Fibroblast of lung (primary cell): ENCODE data around the gene DSP. TPM values are rescaled to one million over a fixed set of nuclear protein-coding genes. Genes with fewer than 3 reads are reported as not detected.

Experiments
- DNase-seq, 2 donors: peaks; one replicate each; pipeline versions ENCODE4 v3.0.0 to v3.0.0-alpha.2; 2010; ENCODE audit warnings: low read depth in 2 of 2
- H2AFZ ChIP-seq: 2 replicates; pipeline ENCODE4 v1.5.1; 2012; ENCODE audit warnings: low read length, control low read depth, inconsistent platforms
- H3K27ac ChIP-seq: 2 replicates; pipeline ENCODE4 v1.5.1; 2011; ENCODE audit warnings: low read length, control low read depth; ENCODE audit not compliant: insufficient read depth
- H3K27me3 ChIP-seq: 2 replicates; pipeline ENCODE4 v1.5.1; 2011; ENCODE audit warnings: mild to moderate bottlenecking, low read length; ENCODE audit not compliant: control insufficient read depth, insufficient read depth
- H3K36me3 ChIP-seq: 2 replicates; pipeline ENCODE4 v1.5.1; 2011; ENCODE audit warnings: low read length; ENCODE audit not compliant: control insufficient read depth, insufficient read depth
- H3K4me1 ChIP-seq: 2 replicates; pipeline ENCODE4 v1.5.1; 2011; ENCODE audit warnings: low read length; ENCODE audit not compliant: control insufficient read depth, insufficient read depth; ENCODE audit errors: extremely low read depth
- H3K4me2 ChIP-seq: 2 replicates; pipeline ENCODE4 v1.5.1; 2011; ENCODE audit warnings: low read length, control low read depth; ENCODE audit not compliant: insufficient read depth; ENCODE audit errors: extremely low read depth
- H3K4me3 ChIP-seq, 4 experiments: fragments of 200-600 bp in 1 of 4; sonication (generic) in 1 of 4; replicated peaks in 1 of 4; 2 replicates each; pipeline ENCODE4 v1.5.1; 2011 to 2016; ENCODE audit warnings: low read length in 4 of 4, low read depth in 3 of 4, mild to moderate bottlenecking in 3 of 4, control low read depth in 2 of 4, inconsistent platforms in 1 of 4, mixed read lengths in 1 of 4; ENCODE audit not compliant: insufficient read depth in 1 of 4; ENCODE audit errors: control extremely low read depth in 1 of 4
- H3K79me2 ChIP-seq: 2 replicates; pipeline ENCODE4 v1.5.1; 2012; ENCODE audit warnings: mild to moderate bottlenecking, low read length, inconsistent platforms; ENCODE audit not compliant: control insufficient read depth, insufficient read depth
- H3K9ac ChIP-seq: 2 replicates; pipeline ENCODE4 v1.5.1; 2011; ENCODE audit warnings: mild to moderate bottlenecking, low read length, control low read depth; ENCODE audit not compliant: insufficient read depth
- H3K9me3 ChIP-seq: 2 replicates; pipeline ENCODE4 v1.5.1; 2012; ENCODE audit warnings: low read depth, low read length; ENCODE audit not compliant: control insufficient read depth, insufficient read depth
- H4K20me1 ChIP-seq: 2 replicates; pipeline ENCODE4 v1.5.1; 2011; ENCODE audit warnings: low read length; ENCODE audit not compliant: control insufficient read depth, insufficient read depth; ENCODE audit errors: extremely low read depth
- EZH2 ChIP-seq: IDR thresholded peaks from 2 replicates; pipeline ENCODE4 v1.5.1; 2012; ENCODE audit warnings: low read length, control low read depth, mild to moderate bottlenecking; ENCODE audit errors: missing control alignments
- polyA plus RNA-seq, 2 donors: library from polyadenylated mRNA; depleted of rRNA in 1 of 2; stranded (reverse) in 1 of 2; unstranded in 1 of 2; fragments of >200 nt; gene quantifications; 2 replicates each; pipeline ENCODE4 v1.2.1, GENCODE V29; 2011 to 2012; ENCODE audit warnings: missing spikeins in 1 of 2
- total RNA-seq: library from RNA; depleted of rRNA; stranded (reverse); fragments of >200 nt; gene quantifications from 2 replicates; pipeline ENCODE4 v1.2.1, GENCODE V29; 2014
- TF ChIP-seq, protein P1 (sequence below), 2 donors: IDR thresholded peaks in 1 of 2; conservative IDR thresholded peaks in 1 of 2; 1 replicate in 1 of 2; 2 replicates in 1 of 2; pipeline ENCODE4 v1.5.1; 2011 to 2012; ENCODE audit warnings: low read length in 2 of 2, control low read depth in 1 of 2, inconsistent platforms in 1 of 2, low read depth in 1 of 2, mild to moderate bottlenecking in 1 of 2

The DSP gene
- total and polyA plus RNA-seq, 2 donors (not counting 1 experiment from before 2014, with no cell fraction given) = 3.8 TPM; not detected in 1

GRCh38 chr6:7555671-7556070 is 14.2 kb downstream of the DSP start:
- Histone ChIP-seq H3K4me1 (no peaks in the 10 kb centered on the region), H3K4me2 (no peak overlapping the region), H3K36me3 (no peaks in the 10 kb centered on the region), H4K20me1 (no peaks in the 10 kb centered on the region), H3K27ac (no peak overlapping the region), H3K27me3 (no peaks in the 10 kb centered on the region), H3K9ac (no peak overlapping the region), H3K79me2 (no peaks in the 10 kb centered on the region), H3K4me3 (no peak overlapping the region), H2AFZ (no peak overlapping the region), H3K9me3 (no peaks in the 10 kb centered on the region)
- no peak for DNase-seq
- TF ChIP-seq EZH2 = no peak
- TF ChIP-seq, protein P1, sequence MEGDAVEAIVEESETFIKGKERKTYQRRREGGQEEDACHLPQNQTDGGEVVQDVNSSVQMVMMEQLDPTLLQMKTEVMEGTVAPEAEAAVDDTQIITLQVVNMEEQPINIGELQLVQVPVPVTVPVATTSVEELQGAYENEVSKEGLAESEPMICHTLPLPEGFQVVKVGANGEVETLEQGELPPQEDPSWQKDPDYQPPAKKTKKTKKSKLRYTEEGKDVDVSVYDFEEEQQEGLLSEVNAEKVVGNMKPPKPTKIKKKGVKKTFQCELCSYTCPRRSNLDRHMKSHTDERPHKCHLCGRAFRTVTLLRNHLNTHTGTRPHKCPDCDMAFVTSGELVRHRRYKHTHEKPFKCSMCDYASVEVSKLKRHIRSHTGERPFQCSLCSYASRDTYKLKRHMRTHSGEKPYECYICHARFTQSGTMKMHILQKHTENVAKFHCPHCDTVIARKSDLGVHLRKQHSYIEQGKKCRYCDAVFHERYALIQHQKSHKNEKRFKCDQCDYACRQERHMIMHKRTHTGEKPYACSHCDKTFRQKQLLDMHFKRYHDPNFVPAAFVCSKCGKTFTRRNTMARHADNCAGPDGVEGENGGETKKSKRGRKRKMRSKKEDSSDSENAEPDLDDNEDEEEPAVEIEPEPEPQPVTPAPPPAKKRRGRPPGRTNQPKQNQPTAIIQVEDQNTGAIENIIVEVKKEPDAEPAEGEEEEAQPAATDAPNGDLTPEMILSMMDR (conservative IDR thresholded peaks at IDR 0.05 in 1 of 2, IDR thresholded peaks at IDR 0.05 in 1 of 2; ENCODE audit: low read depth in 1 of 2, low read length in 2 of 2) = no peak

DNA sequence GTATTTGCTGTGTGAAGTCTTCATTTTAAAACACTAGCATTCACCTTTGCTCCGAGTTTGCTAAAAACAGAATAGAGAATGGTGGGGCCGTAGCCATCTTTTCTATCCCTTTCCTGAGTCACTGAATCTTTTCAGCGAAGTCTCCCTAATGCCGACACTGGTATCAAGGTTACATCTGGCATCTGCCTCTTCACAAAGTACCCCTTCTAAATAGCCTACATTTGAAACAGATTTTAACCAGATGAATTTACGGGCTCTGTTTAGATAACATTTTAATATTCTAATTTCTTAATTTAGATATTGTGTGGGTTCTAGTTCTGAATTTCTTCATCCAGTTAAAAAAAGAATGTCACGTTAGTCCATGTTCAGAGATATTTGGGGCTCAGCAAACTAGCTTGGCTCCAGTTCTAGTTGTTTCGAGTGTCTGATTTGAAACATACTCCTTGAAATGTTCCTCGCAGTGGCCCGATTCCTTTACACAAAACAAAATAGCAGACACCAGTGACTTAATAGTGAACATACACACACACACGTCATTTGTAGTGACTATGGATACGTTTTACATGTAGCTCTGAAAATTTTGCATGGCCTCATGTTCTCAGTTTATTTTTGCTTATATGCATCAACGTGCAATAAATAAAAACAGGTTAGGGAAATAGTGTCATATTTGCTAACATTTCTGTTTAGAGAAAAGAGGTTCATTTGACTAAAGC is 15.1 kb downstream of the DSP start:
- Histone ChIP-seq H3K4me1 (no peaks in the 10 kb centered on the region), H3K79me2 (no peaks in the 10 kb centered on the region), H3K9ac (no peak overlapping the region), H3K27me3 (no peaks in the 10 kb centered on the region), H3K36me3 (no peaks in the 10 kb centered on the region), H3K9me3 (no peaks in the 10 kb centered on the region), H3K4me2 (no peak overlapping the region), H2AFZ (no peak overlapping the region), H3K4me3 (no peak overlapping the region), H4K20me1 (no peaks in the 10 kb centered on the region), H3K27ac (no peak overlapping the region)
- TF ChIP-seq, protein P1 (conservative IDR thresholded peaks at IDR 0.05 in 1 of 2, IDR thresholded peaks at IDR 0.05 in 1 of 2; ENCODE audit: low read depth in 1 of 2, low read length in 2 of 2) = no peak
- TF ChIP-seq EZH2 = no peak
- DNase-seq = no peak

GRCh38 chr6:7557652-7558051 is 16.2 kb downstream of the DSP start:
- DNase-seq = no peak
- H3K27me3 ChIP-seq = no peaks in the 10 kb centered on the region

More at GRCh38 chr6:7557652-7558051, 16.2 kb downstream of the DSP start:
- TF ChIP-seq EZH2 = no peak
- TF ChIP-seq, protein P1 (conservative IDR thresholded peaks at IDR 0.05 in 1 of 2, IDR thresholded peaks at IDR 0.05 in 1 of 2; ENCODE audit: low read depth in 1 of 2, low read length in 2 of 2) = no peak
- Histone ChIP-seq H3K4me3 (no peak overlapping the region), H3K36me3 (no peaks in the 10 kb centered on the region), H3K27ac (no peak overlapping the region), H2AFZ (no peak overlapping the region), H4K20me1 (no peaks in the 10 kb centered on the region), H3K9me3 (no peaks in the 10 kb centered on the region), H3K79me2 (no peaks in the 10 kb centered on the region), H3K4me2 (no peak overlapping the region), H3K4me1 (no peaks in the 10 kb centered on the region), H3K9ac (no peak overlapping the region)
